ENCODE results near the gene VPS13C. TPM values are rescaled to one million over a fixed set of nuclear protein-coding genes. Genes with fewer than 3 reads are reported as not detected.

VPS13C gene
- total RNA-seq, 1 experiment from 2014 or later, result 47.3 TPM

DNA sequence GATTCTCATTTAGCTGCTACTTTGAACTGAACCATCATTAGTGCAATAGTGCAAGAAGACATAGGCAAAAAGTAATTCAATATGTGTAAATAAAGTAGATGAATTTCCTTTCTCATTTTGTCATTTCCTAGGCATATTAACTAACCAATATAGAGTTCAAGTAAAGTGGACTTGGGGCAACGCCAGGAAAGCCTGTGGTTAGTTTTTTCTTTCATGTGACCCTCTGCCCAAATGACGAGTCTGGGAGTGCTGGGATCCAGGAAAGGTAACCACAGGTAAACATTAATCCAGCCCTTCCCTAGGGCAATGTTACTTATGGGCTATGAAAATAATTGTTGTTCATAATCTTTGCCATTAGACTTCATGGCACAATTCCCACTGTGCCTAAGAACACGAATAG lies 181.0 kb downstream of the VPS13C start:
- CTCF ChIA-PET, result no interaction called here
- Histone ChIP-seq H3K27ac (ENCODE audit: low read length) (no peak overlapping the region), H3K4me1 (ENCODE audit: control insufficient read depth, insufficient read depth, low read length) (no peaks in the 10 kb centered on the region), H3K9me3 (ENCODE audit: control insufficient read depth, insufficient read depth, low read depth, low read length) (no peaks in the 10 kb centered on the region), H3K36me3 (ENCODE audit: control insufficient read depth, insufficient read depth, low read length) (peaks cover 3% of the 10 kb centered on the region; the same call in 1 of the 2 replicates), H3K4me3 (ENCODE audit: low read depth in 2 of 2, low read length in 2 of 2) (no peak overlapping the region), H3K27me3 (ENCODE audit: control insufficient read depth, insufficient read depth, low read length) (no peaks in the 10 kb centered on the region)
- POLR2A ChIA-PET, result no interaction called here
- DNase-seq (ENCODE audit: low read depth, low spot score) (no peak), ATAC-seq (no peak)
- TF ChIP-seq, protein P1, sequence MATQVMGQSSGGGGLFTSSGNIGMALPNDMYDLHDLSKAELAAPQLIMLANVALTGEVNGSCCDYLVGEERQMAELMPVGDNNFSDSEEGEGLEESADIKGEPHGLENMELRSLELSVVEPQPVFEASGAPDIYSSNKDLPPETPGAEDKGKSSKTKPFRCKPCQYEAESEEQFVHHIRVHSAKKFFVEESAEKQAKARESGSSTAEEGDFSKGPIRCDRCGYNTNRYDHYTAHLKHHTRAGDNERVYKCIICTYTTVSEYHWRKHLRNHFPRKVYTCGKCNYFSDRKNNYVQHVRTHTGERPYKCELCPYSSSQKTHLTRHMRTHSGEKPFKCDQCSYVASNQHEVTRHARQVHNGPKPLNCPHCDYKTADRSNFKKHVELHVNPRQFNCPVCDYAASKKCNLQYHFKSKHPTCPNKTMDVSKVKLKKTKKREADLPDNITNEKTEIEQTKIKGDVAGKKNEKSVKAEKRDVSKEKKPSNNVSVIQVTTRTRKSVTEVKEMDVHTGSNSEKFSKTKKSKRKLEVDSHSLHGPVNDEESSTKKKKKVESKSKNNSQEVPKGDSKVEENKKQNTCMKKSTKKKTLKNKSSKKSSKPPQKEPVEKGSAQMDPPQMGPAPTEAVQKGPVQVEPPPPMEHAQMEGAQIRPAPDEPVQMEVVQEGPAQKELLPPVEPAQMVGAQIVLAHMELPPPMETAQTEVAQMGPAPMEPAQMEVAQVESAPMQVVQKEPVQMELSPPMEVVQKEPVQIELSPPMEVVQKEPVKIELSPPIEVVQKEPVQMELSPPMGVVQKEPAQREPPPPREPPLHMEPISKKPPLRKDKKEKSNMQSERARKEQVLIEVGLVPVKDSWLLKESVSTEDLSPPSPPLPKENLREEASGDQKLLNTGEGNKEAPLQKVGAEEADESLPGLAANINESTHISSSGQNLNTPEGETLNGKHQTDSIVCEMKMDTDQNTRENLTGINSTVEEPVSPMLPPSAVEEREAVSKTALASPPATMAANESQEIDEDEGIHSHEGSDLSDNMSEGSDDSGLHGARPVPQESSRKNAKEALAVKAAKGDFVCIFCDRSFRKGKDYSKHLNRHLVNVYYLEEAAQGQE (IDR thresholded peaks at IDR 0.05; ENCODE audit: insufficient read depth in 1 of 2, low read depth in 2 of 2, low read length in 1 of 2), result no peak
- TF ChIP-seq TCF7L2 (IDR thresholded peaks at IDR 0.05; ENCODE audit: low read depth, low read length) (no peak), SIN3A (IDR thresholded peaks at IDR 0.05; ENCODE audit: borderline replicate concordance, insufficient read depth, low read depth, low read length) (no peak), POLR2AphosphoS5 (IDR thresholded peaks at IDR 0.05; ENCODE audit: low read depth, low read length) (no peak)
- TF ChIP-seq, protein P2, sequence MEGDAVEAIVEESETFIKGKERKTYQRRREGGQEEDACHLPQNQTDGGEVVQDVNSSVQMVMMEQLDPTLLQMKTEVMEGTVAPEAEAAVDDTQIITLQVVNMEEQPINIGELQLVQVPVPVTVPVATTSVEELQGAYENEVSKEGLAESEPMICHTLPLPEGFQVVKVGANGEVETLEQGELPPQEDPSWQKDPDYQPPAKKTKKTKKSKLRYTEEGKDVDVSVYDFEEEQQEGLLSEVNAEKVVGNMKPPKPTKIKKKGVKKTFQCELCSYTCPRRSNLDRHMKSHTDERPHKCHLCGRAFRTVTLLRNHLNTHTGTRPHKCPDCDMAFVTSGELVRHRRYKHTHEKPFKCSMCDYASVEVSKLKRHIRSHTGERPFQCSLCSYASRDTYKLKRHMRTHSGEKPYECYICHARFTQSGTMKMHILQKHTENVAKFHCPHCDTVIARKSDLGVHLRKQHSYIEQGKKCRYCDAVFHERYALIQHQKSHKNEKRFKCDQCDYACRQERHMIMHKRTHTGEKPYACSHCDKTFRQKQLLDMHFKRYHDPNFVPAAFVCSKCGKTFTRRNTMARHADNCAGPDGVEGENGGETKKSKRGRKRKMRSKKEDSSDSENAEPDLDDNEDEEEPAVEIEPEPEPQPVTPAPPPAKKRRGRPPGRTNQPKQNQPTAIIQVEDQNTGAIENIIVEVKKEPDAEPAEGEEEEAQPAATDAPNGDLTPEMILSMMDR (IDR thresholded peaks at IDR 0.05), result no peak
- BruUV-seq (replicated peaks), result no TSS peak
- in situ Hi-C loops (cut with HindIII; ENCODE audit: low pct_unique_long_range_greater_than_20kb, low sequenced_read_pairs) (no loop called here), intact Hi-C loops (cut with micrococcal nuclease; ENCODE audit: unreplicated experiment) (loop anchor here (10.0 kb wide), 1 partner anchor 426 kb away; no protein-coding TSS in a partner anchor)

DNA sequence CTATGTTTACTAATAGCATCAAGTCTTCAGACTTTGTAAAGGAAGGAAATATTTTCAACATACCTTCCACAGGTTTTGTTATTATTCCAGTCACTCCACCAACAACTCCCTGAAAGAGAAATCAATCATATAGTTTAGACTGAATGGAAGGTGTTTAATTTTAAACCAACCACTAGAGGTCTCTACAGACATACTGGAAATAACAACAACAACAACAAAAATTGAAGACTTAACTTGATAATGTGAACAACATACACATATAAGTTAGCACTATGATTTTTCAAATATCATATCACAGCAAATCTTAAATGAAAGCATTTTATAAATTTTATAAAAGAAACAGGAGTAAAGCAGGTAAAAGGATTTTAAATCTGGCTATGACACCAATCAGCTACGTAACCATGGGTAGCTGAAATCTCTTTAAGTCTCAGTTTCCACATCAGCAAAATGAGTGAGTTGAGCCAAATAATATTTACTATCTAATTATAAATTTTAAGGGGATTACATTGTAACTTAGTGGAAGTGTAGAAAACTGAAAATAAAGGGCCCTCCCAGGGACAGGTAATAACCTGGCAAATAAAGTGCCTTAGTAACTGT lies 188.2 kb downstream of the VPS13C start:
- DNase-seq (ENCODE audit: low read depth, low spot score) (no peak), ATAC-seq (peak; percentile 75; the same call in 1 of the 2 replicates)
- TF ChIP-seq TCF7L2 (IDR thresholded peaks at IDR 0.05; ENCODE audit: low read depth, low read length), result no peak
- TF ChIP-seq, protein P2 (IDR thresholded peaks at IDR 0.05), result peak; percentile 67; the same call in 1 of the 2 replicates
- ChIA-PET POLR2A (interaction anchor here (0.6 kb wide), 1 partner anchor 1264 kb away, joined by 3 read pairs; no protein-coding TSS in a partner anchor), CTCF (no interaction called here)
- Histone ChIP-seq H3K36me3 (ENCODE audit: control insufficient read depth, insufficient read depth, low read length) (peaks cover 4% of the 10 kb centered on the region; the same call in 1 of the 2 replicates), H3K27ac (ENCODE audit: low read length) (no peak overlapping the region), H3K9me3 (ENCODE audit: control insufficient read depth, insufficient read depth, low read depth, low read length) (no peaks in the 10 kb centered on the region), H3K27me3 (ENCODE audit: control insufficient read depth, insufficient read depth, low read length) (no peaks in the 10 kb centered on the region), H3K4me1 (ENCODE audit: control insufficient read depth, insufficient read depth, low read length) (no peaks in the 10 kb centered on the region), H3K4me3 (ENCODE audit: low read depth in 2 of 2, low read length in 2 of 2) (no peak overlapping the region)
- in situ Hi-C loops (cut with HindIII; ENCODE audit: low pct_unique_long_range_greater_than_20kb, low sequenced_read_pairs), result no loop called here
- intact Hi-C loops (cut with micrococcal nuclease; ENCODE audit: unreplicated experiment), result loop anchor here (5.0 to 10.0 kb wide), 2 partner anchors 200 to 433 kb away; no protein-coding TSS in a partner anchor
- no TSS peak for BruUV-seq (replicated peaks)
